Measurements from ENCODE around the gene SGK2. TPM values are rescaled to one million over a fixed set of nuclear protein-coding genes. Genes with fewer than 3 reads are reported as not detected.

The SGK2 gene
- total RNA-seq: 0.44 and 1.1 TPM in 2 replicates

DNA sequence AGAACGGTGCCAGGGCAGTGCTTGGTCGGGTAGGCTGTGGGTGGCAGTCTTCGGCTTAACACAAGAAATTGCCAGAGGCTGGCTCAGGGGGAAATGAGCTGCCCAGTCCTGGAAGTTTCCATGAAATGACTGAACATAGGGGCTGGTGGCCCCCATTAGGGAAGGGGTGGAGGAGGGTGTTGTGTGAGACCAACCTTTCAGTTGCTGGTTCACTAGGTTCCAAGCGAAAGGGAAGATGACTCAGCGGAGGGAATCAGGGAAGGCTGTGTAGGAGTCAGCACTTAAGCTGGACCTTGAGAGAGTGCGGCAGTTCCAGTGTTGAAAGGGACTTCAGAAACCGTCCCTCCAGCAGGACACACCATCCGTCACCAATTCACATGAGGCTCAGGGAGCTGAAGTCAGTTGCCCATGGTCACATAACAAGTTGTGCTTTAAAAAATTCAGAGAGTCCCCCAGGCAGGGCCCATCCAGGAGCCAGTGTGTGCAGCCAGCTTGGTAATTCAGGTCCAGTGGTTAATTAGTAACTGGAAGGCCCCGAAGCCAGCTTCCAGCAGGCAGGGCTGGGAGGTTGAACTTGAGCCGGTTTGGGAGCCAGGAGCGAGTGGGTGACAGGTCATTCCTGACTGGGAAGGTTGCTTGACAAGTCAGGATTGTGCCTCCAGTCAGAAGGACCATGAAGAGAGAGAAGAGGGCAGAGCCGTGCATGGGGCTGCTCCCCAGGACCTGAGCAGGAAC is at the start of gene SGK2:
SGK2 (plus strand) TSS at position 616 of the 735 bp plus-strand sequence. CDS start 7,469 bp downstream, outside the sequence.

DNA sequence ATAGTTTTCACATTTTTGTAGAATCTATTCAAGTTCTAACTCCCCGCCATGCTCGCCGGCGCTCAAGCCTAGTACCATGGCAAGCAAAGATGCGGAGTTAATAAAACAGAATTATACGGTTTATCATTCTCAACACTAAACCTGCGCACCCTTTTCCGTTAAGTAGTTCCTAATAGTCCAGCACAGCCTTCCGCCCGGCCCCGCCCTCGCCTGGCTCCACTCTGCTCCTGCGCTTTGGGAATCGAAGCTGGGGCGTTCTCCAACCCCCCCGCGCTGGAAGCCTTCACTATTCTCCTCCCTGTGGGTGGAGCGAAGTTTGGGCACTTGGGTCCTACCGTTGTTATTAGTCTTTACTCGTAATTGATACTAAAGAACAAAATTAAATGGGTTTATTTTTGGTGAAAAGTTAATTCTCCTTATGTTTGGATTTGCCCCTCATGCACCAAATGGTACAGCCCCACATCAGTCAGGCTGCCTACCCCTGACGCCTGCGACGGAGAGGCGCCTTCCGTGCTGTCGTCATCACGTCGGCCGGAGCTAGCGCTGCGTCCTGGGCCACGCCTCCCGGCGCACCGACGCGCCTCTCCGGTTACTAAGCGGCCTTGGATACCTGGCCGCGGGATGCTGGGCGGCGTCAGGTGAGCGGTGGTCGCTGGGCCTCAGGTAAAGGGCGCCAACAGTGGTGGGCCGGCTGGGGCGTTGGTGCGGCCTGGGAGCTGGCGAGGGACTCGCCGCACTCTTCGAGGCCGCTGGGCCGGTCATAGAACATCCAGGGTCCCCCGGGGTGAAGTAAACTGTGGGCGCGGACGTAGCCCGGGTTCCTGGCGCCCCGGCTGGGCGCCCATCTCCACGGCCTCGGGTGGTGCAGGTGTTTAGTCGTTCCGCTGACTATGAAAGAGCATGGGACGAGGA is 31.8 kb downstream of the SGK2 start, which contains the start of gene IFT52:
IFT52 (plus strand) TSS at position 546 of the 912 bp plus-strand sequence. CDS start 3,762 bp downstream, outside the sequence.

Other genes starting within 250 kb of the SGK2 start
- 41.0 and 55.3 TPM in 2 replicates for gene SRSF6, start 101.1 kb upstream of the SGK2 start, total RNA-seq
- gene L3MBTL1, start 51.3 kb upstream of the SGK2 start, total RNA-seq: 8.0 and 13.7 TPM in 2 replicates
- 36.5 and 36.7 TPM in 2 replicates for gene IFT52, start 31.9 kb downstream of the SGK2 start, total RNA-seq
- gene MYBL2, start 108.1 kb downstream of the SGK2 start, total RNA-seq: 3.0 and 16.8 TPM in 2 replicates
- not detected in 2 replicates for gene GTSF1L, start 168.0 kb downstream of the SGK2 start, total RNA-seq